ENCODE results near the gene RGS17. TPM values are rescaled to one million over a fixed set of nuclear protein-coding genes. Genes with fewer than 3 reads are reported as not detected.

Gene RGS17
- total RNA-seq, 1 donor from 2014 or later = 8.0 TPM

GRCh38 chr6:153096031-153096430 is 35.1 kb downstream of the RGS17 start:
- TF ChIP-seq, protein P1, sequence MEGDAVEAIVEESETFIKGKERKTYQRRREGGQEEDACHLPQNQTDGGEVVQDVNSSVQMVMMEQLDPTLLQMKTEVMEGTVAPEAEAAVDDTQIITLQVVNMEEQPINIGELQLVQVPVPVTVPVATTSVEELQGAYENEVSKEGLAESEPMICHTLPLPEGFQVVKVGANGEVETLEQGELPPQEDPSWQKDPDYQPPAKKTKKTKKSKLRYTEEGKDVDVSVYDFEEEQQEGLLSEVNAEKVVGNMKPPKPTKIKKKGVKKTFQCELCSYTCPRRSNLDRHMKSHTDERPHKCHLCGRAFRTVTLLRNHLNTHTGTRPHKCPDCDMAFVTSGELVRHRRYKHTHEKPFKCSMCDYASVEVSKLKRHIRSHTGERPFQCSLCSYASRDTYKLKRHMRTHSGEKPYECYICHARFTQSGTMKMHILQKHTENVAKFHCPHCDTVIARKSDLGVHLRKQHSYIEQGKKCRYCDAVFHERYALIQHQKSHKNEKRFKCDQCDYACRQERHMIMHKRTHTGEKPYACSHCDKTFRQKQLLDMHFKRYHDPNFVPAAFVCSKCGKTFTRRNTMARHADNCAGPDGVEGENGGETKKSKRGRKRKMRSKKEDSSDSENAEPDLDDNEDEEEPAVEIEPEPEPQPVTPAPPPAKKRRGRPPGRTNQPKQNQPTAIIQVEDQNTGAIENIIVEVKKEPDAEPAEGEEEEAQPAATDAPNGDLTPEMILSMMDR (conservative IDR thresholded peaks at IDR 0.05; ENCODE audit: low read depth, low read length) = no peak
- DNase-seq (ENCODE audit: low read depth) = no peak
- no peak overlapping the region for H3K4me3 ChIP-seq (ENCODE audit: low read depth, low read length)

DNA sequence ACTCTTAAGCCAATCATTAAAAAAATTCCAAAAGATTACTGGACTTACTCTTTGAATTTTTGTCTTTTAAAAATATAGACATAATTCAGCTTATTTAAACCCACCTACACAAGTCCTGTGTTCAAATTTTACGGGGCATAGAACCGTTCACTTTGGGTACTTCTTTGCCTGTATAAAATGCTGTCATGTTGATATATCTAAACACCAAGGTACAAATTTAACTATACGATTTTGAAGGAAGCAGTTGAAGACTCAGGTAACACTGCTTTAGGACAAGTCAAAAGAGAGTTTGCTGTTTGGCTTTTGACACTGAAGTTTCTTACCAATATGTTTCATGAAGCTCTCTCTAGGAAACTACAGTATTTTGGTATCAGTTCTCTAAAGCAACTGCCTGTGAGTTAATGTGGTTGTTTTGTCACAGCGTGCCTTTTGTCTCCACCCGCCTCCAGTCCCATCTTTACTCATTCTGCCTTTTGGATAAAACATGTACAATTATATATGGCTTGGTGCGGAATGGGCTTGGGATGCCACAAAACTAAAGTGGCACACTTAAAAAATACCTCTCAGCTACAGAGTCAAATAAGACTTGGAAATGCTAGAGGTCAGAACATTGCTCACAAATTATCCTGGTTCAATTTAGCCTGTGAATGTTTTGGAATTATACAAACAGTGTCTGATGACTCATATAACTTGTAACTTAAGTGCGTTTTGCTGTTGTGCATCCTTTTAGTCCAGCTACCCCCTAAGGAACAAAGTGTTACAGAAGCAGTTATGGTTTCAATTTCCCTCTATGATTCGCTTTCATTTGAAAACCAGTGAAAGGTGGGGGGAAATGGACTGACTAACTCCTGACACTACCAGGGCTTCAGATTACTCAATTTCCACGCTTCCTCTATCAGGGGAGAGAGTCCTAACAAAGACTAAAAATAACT is 38.7 kb downstream of the RGS17 start:
- TF ChIP-seq, protein P1 (conservative IDR thresholded peaks at IDR 0.05; ENCODE audit: low read depth, low read length) = no peak
- peak overlapping the region; percentile 10 for H3K4me3 ChIP-seq (ENCODE audit: low read depth, low read length)
- DNase-seq (ENCODE audit: low read depth) = peak; percentile 66

DNA sequence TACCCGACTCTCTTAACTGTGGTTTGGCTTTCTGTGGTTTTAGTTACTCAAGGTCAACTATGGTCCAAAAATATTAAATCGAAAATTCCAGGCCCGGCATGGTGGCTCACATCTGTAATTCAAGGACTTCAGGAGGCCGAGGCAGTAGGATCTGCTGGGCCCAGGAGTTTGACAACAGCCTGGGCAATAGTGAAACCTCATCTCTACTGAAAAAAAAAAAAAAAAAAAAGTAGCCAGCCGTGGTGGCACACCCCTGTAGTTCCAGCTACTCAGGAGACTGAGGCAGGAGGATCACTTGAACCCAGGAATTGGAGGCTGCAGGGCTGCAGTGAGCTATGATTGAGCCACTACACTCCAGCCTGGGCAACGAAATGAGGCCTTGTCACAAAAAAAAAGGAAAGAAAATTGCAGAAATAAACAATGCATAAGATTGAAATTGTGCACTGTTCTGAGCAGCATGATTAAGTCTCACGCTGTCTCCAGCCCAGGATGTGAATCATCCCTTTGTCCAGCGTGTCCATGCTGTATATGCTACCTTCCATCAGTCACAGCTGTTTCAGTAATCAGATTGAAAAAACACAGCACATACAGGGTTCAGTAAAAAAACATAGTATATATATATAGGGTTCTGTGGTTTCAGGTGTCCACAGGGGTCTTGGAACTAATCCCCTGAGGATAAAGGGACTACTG is 40.7 kb downstream of the RGS17 start:
- DNase-seq (ENCODE audit: low read depth) = peak; percentile 61
- TF ChIP-seq, protein P1 (conservative IDR thresholded peaks at IDR 0.05; ENCODE audit: low read depth, low read length) = no peak
- H3K4me3 ChIP-seq (ENCODE audit: low read depth, low read length) = no peak overlapping the region

GRCh38 chr6:153088796-153089195 is 42.3 kb downstream of the RGS17 start:
- H3K4me3 ChIP-seq (ENCODE audit: low read depth, low read length) = no peak overlapping the region
- no peak for DNase-seq (ENCODE audit: low read depth)
- TF ChIP-seq, protein P1 (conservative IDR thresholded peaks at IDR 0.05; ENCODE audit: low read depth, low read length) = no peak

GRCh38 chr6:153087436-153087835 is 43.6 kb downstream of the RGS17 start:
- DNase-seq (ENCODE audit: low read depth) = no peak
- no peak overlapping the region for H3K4me3 ChIP-seq (ENCODE audit: low read depth, low read length)
- TF ChIP-seq, protein P1 (conservative IDR thresholded peaks at IDR 0.05; ENCODE audit: low read depth, low read length) = no peak

DNA sequence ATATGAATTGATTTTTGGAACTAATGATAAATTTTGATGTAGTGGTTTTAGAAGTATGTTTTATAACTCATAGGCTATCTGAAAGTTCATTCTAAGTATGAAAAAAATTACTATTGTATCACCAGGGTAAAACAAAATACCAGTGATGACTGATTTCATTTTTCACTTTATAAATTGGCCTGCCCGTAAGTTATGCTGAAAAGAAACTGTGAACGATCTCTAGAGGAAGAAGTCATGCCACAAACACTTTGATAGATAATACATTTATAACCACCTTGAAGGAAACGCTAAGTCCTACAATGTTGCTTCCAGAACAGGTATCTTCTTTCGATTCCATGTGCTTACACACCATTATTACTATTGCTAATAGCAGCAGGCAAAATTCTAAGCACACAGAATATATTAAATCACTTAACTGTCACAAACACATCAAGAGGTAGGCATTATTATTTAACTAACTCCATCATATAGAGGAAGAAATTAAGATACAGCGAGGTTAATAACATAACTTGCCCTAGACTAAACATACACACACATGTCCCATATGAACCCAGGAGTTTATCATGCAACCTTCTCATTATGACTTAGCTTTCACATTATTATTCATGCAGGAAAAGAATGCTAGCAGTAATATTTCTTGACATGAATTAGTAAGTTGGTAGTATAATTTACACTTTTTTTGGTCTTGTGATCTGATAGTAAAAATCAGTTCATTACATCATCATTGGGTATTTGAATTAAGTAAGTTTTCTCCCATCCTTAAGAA is 44.7 kb downstream of the RGS17 start:
- TF ChIP-seq, protein P1 (conservative IDR thresholded peaks at IDR 0.05; ENCODE audit: low read depth, low read length) = no peak
- DNase-seq (ENCODE audit: low read depth) = no peak
- no peak overlapping the region for H3K4me3 ChIP-seq (ENCODE audit: low read depth, low read length)
